HEK293 (cell line): ENCODE measurements around the gene ERF.
A peak's percentile ranks its signal among the peaks of the same experiment; 100 is the strongest.

Experiments used
- BCL11A ChIP-seq: fragments of 450-650 bp; formaldehyde crosslinking; IDR thresholded peaks from 2 replicates; pipeline ENCODE4 v1.5.1; 2016; ENCODE audit warnings: low read depth, missing biosample characterization, missing genetic modification characterization
- ELK4 ChIP-seq: IDR thresholded peaks from 2 replicates; pipeline ENCODE4 v1.6.1; 2011; ENCODE audit warnings: mild to moderate bottlenecking, low read depth, low read length, borderline replicate concordance
- INSM2 ChIP-seq: fragments of 450-650 bp; formaldehyde crosslinking; IDR thresholded peaks from 2 replicates; pipeline ENCODE4 v1.5.1; 2016; ENCODE audit warnings: missing biosample characterization, missing genetic modification characterization
- MZF1 ChIP-seq: fragments of 450-650 bp; formaldehyde crosslinking; IDR thresholded peaks from 2 replicates; pipeline ENCODE4 v1.5.1; 2017; ENCODE audit warnings: missing biosample characterization, missing genetic modification characterization, borderline replicate concordance
- PRDM1 ChIP-seq: fragments of 450-650 bp; formaldehyde crosslinking; IDR thresholded peaks from 2 replicates; pipeline ENCODE4; 2016; ENCODE audit warnings: missing biosample characterization, missing genetic modification characterization
- TRIM28 ChIP-seq: IDR thresholded peaks from 2 replicates; pipeline ENCODE4 v1.6.1; 2011; ENCODE audit warnings: low read length, control low read depth, borderline replicate concordance
- YY2 ChIP-seq: fragments of 450-650 bp; formaldehyde crosslinking; IDR thresholded peaks from 2 replicates; pipeline ENCODE4 v1.5.1; 2016; ENCODE audit warnings: missing biosample characterization, missing genetic modification characterization
- ZBTB1 ChIP-seq: fragments of 450-650 bp; formaldehyde crosslinking; IDR thresholded peaks from 2 replicates; pipeline ENCODE4 v1.5.1; 2016; ENCODE audit warnings: missing biosample characterization, missing genetic modification characterization
- ZFP37 ChIP-seq: fragments of 450-650 bp; formaldehyde crosslinking; IDR thresholded peaks from 2 replicates; pipeline ENCODE4 v1.5.1; 2016; ENCODE audit warnings: missing biosample characterization, missing genetic modification characterization
- ZFP69B ChIP-seq: fragments of 450-650 bp; formaldehyde crosslinking; IDR thresholded peaks from 2 replicates; pipeline ENCODE4 v1.5.1; 2016; ENCODE audit warnings: missing biosample characterization, missing genetic modification characterization
- ZNF114 ChIP-seq: fragments of 450-650 bp; formaldehyde crosslinking; IDR thresholded peaks from 2 replicates; pipeline ENCODE4 v1.5.0; 2017; ENCODE audit warnings: missing biosample characterization, missing genetic modification characterization
- ZNF19 ChIP-seq: fragments of 450-650 bp; formaldehyde crosslinking; IDR thresholded peaks from 2 replicates; pipeline ENCODE4; 2016; ENCODE audit warnings: missing biosample characterization, missing genetic modification characterization, low read depth
- ZNF221 ChIP-seq: fragments of 450-650 bp; formaldehyde crosslinking; IDR thresholded peaks from 2 replicates; pipeline ENCODE4 v1.5.1; 2017; ENCODE audit warnings: missing biosample characterization, missing genetic modification characterization, borderline replicate concordance
- ZNF292 ChIP-seq: fragments of 450-650 bp; formaldehyde crosslinking; IDR thresholded peaks from 2 replicates; pipeline ENCODE4 v1.5.1; 2016; ENCODE audit warnings: low read depth, missing biosample characterization, missing genetic modification characterization, borderline replicate concordance
- ZNF324 ChIP-seq: fragments of 450-650 bp; formaldehyde crosslinking; IDR thresholded peaks from 2 replicates; pipeline ENCODE4 v1.5.1; 2016; ENCODE audit warnings: missing biosample characterization, missing genetic modification characterization
- ZNF518A ChIP-seq: fragments of 450-650 bp; formaldehyde crosslinking; conservative IDR thresholded peaks from 2 replicates; pipeline ENCODE4 v1.5.1; 2016; ENCODE audit warnings: low read depth, missing biosample characterization, missing genetic modification characterization
- ZNF549 ChIP-seq: fragments of 450-650 bp; IDR thresholded peaks from 2 replicates; pipeline ENCODE4 v1.5.1; 2018; ENCODE audit warnings: missing biosample characterization, missing genetic modification characterization, mild to moderate bottlenecking, inconsistent platforms, moderate library complexity
- ZNF610 ChIP-seq: fragments of 450-650 bp; formaldehyde crosslinking; IDR thresholded peaks from 2 replicates; pipeline ENCODE4 v1.5.1; 2016; ENCODE audit warnings: missing biosample characterization, missing genetic modification characterization, borderline replicate concordance
- ZNF621 ChIP-seq: fragments of 450-650 bp; formaldehyde crosslinking; IDR thresholded peaks from 2 replicates; pipeline ENCODE4 v1.5.1; 2017; ENCODE audit warnings: missing biosample characterization, missing genetic modification characterization
- ZNF624 ChIP-seq: fragments of 450-650 bp; formaldehyde crosslinking; IDR thresholded peaks from 2 replicates; pipeline ENCODE4 v1.5.1; 2017; ENCODE audit warnings: missing biosample characterization, missing genetic modification characterization
- ZNF660 ChIP-seq: fragments of 450-650 bp; IDR thresholded peaks from 2 replicates; pipeline ENCODE4 v1.5.1; 2018; ENCODE audit warnings: missing biosample characterization, mild to moderate bottlenecking, missing genetic modification characterization
- ZNF76 ChIP-seq: fragments of 450-650 bp; formaldehyde crosslinking; IDR thresholded peaks from 2 replicates; pipeline ENCODE4; 2016; ENCODE audit warnings: low read depth, missing biosample characterization, missing genetic modification characterization, borderline replicate concordance
- ZSCAN16 ChIP-seq: fragments of 450-650 bp; formaldehyde crosslinking; IDR thresholded peaks from 2 replicates; pipeline ENCODE4 v1.5.1; 2016; ENCODE audit warnings: missing biosample characterization, missing genetic modification characterization
- ZSCAN30 ChIP-seq: fragments of 450-650 bp; IDR thresholded peaks from 2 replicates; pipeline ENCODE4 v1.5.1; 2018; ENCODE audit warnings: missing biosample characterization, mild to moderate bottlenecking, missing genetic modification characterization, moderate library complexity
- TF ChIP-seq, protein P1 (sequence below): fragments of 450-650 bp; IDR thresholded peaks from 2 replicates; pipeline ENCODE4 v1.5.1; 2018; ENCODE audit warnings: missing biosample characterization, missing genetic modification characterization
- TF ChIP-seq, protein P2 (sequence below): fragments of 450-650 bp; IDR thresholded peaks from 2 replicates; pipeline ENCODE4 v1.5.1; 2018; ENCODE audit warnings: missing biosample characterization, mild to moderate bottlenecking, missing genetic modification characterization
- TF ChIP-seq, protein P3 (sequence below): fragments of 450-650 bp; formaldehyde crosslinking; IDR thresholded peaks from 2 replicates; pipeline ENCODE4 v1.5.1; 2016; ENCODE audit warnings: missing biosample characterization, missing genetic modification characterization

Gene ERF

GRCh38 chr19:42219812-42220750 is 34.8 kb downstream of the ERF start, which contains the start of gene ZNF526 (continued):
- TF ChIP-seq ELK4 (no peak), ZSCAN30 (tag by site-specific recombination) (peak; percentile 54), ZNF610 (peak; percentile 96), PRDM1 (tag by site-specific recombination) (no peak), INSM2 (tag by site-specific recombination) (no peak), YY2 (tag by site-specific recombination) (no peak), BCL11A (tag by site-specific recombination) (no peak), ZBTB1 (tag by site-specific recombination) (no peak), ZNF292 (tag by site-specific recombination) (no peak), ZFP69B (peak; percentile 95), TRIM28 (no peak), ZNF624 (no peak), ZNF76 (tag by site-specific recombination) (peak; percentile 46; the same call in 1 of the 2 replicates), ZNF518A (tag by site-specific recombination) (no peak), ZNF621 (tag by site-specific recombination) (no peak), ZNF221 (tag by site-specific recombination) (no peak), ZNF549 (tag by site-specific recombination) (no peak), ZSCAN16 (tag by site-specific recombination) (no peak), ZFP37 (0 out of 2 replicates have a peak, but pooled peaks have one; percentile 31), ZNF660 (peak; percentile 91), ZNF324 (tag by site-specific recombination) (no peak), MZF1 (tag by site-specific recombination) (peak; percentile 77; the same call in 1 of the 2 replicates), ZNF114 (tag by site-specific recombination) (no peak), ZNF19 (tag by site-specific recombination) (no peak)
- TF ChIP-seq, protein P1, sequence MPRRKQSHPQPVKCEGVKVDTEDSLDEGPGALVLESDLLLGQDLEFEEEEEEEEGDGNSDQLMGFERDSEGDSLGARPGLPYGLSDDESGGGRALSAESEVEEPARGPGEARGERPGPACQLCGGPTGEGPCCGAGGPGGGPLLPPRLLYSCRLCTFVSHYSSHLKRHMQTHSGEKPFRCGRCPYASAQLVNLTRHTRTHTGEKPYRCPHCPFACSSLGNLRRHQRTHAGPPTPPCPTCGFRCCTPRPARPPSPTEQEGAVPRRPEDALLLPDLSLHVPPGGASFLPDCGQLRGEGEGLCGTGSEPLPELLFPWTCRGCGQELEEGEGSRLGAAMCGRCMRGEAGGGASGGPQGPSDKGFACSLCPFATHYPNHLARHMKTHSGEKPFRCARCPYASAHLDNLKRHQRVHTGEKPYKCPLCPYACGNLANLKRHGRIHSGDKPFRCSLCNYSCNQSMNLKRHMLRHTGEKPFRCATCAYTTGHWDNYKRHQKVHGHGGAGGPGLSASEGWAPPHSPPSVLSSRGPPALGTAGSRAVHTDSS (tag by site-specific recombination): no peak
- TF ChIP-seq, protein P2, sequence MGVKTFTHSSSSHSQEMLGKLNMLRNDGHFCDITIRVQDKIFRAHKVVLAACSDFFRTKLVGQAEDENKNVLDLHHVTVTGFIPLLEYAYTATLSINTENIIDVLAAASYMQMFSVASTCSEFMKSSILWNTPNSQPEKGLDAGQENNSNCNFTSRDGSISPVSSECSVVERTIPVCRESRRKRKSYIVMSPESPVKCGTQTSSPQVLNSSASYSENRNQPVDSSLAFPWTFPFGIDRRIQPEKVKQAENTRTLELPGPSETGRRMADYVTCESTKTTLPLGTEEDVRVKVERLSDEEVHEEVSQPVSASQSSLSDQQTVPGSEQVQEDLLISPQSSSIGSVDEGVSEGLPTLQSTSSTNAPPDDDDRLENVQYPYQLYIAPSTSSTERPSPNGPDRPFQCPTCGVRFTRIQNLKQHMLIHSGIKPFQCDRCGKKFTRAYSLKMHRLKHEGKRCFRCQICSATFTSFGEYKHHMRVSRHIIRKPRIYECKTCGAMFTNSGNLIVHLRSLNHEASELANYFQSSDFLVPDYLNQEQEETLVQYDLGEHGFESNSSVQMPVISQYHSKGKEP: no peak
- TF ChIP-seq, protein P3, sequence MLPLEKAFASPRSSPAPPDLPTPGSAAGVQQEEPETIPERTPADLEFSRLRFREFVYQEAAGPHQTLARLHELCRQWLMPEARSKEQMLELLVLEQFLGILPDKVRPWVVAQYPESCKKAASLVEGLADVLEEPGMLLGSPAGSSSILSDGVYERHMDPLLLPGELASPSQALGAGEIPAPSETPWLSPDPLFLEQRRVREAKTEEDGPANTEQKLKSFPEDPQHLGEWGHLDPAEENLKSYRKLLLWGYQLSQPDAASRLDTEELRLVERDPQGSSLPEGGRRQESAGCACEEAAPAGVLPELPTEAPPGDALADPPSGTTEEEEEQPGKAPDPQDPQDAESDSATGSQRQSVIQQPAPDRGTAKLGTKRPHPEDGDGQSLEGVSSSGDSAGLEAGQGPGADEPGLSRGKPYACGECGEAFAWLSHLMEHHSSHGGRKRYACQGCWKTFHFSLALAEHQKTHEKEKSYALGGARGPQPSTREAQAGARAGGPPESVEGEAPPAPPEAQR: no peak; the same call in 1 of the 2 replicates
